Measurements from ENCODE around the gene NOS2.
"Not testable (repeated sequence)": the region's sequence is repeated elsewhere in the genome, so short reads cannot be mapped to it uniquely, and the experiment has no call there.

DNA sequence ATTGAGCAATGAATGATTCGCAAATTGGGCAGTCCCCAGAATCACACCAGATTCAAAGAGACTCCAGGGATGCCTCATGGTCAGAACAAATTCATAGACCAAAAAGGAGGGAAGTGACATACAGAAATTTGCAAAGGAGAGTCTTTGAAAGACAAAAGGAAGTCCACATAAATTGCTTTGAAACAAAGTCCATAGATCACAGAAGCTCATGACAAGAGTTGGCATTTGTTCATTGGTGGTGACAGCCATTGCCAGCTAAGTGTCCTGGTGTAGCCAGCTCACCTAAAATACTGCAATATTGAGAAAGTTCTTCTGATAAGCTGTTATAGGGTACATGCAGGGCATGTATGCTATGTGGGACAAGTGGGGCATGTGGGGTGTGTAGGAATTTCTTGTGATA lies 37.4 kb upstream of the NOS2 start:
- TF ChIP-seq CTCF (IDR thresholded peaks at IDR 0.05); POLR2AphosphoS5 (IDR thresholded peaks at IDR 0.05; ENCODE audit: insufficient read depth in 1 of 2, low read depth in 1 of 2): not testable (repeated sequence)

Data from vagina (tissue), 2 donors.